Naive thymus-derived CD4-positive, alpha-beta T cell (primary cell): ENCODE data around the gene CAMKMT. TPM values are rescaled to one million over a fixed set of nuclear protein-coding genes. Genes with fewer than 3 reads are reported as not detected.

Source experiments
- ATAC-seq: fragments of 150-1000 bp; cut with Tn5 transposase; 2 replicates; pipeline ENCODE4 v1.10.0; 2021; ENCODE audit warnings: mild to moderate bottlenecking, moderate library complexity
- CTCF ChIA-PET: fragments of 350-600 bp; sonication (Branson Sonifier 250); formaldehyde crosslinking; loops from one replicate; lab custom pipeline; 2021; ENCODE audit warnings: antibody characterized with exemption; lab: Charles Lee
- POLR2A ChIA-PET: fragments of 350-600 bp; sonication (Branson Sonifier 250); formaldehyde crosslinking; loops from one replicate; lab custom pipeline; 2021; ENCODE audit warnings: antibody characterized with exemption, inconsistent platforms; lab: Charles Lee
- DNase-seq, 9 donors: peaks; one replicate each; pipeline versions ENCODE4 v3.0.0 to v3.0.0-alpha.2; 2020 to 2022; ENCODE audit warnings: mixed read lengths in 1 of 9
- H3K27ac ChIP-seq: one replicate; pipeline ENCODE4 v1.7.0; 2013; ENCODE audit warnings: mild to moderate bottlenecking, low read depth, low read length, moderate library complexity
- H3K27me3 ChIP-seq, 2 donors: one replicate each; pipeline ENCODE4 v1.7.0; 2013; ENCODE audit warnings: low read length in 2 of 2, mild to moderate bottlenecking in 2 of 2, moderate library complexity in 2 of 2; ENCODE audit not compliant: control insufficient read depth in 2 of 2, insufficient read depth in 2 of 2
- H3K36me3 ChIP-seq, 3 experiments: 1 replicate in 2 of 3; 2 replicates in 1 of 3; pipeline ENCODE4 v1.7.0; 2013; ENCODE audit warnings: low read length in 3 of 3, mild to moderate bottlenecking in 3 of 3, moderate library complexity in 1 of 3; ENCODE audit not compliant: insufficient read depth in 3 of 3, control insufficient read depth in 2 of 3
- H3K4me1 ChIP-seq, 2 donors: one replicate each; pipeline ENCODE4 v1.7.0; 2013; ENCODE audit warnings: low read length in 2 of 2, mild to moderate bottlenecking in 2 of 2, moderate library complexity in 1 of 2; ENCODE audit not compliant: control insufficient read depth in 2 of 2, insufficient read depth in 2 of 2
- H3K4me3 ChIP-seq: 2 replicates; pipeline ENCODE4 v1.7.0; 2013; ENCODE audit warnings: mild to moderate bottlenecking, low read length
- H3K9me3 ChIP-seq, 3 experiments: 1 replicate in 2 of 3; 2 replicates in 1 of 3; pipeline ENCODE4 v1.7.0; 2013; ENCODE audit warnings: low read length in 3 of 3; ENCODE audit not compliant: control insufficient read depth in 2 of 3
- H3K27ac Mint-ChIP-seq, 9 donors: one replicate each; pipeline ENCODE4 v1.8.0; 2020 to 2022; ENCODE audit warnings: mixed read lengths in 9 of 9, mild to moderate bottlenecking in 8 of 9, moderate library complexity in 5 of 9, inconsistent platforms in 2 of 9
- H3K27me3 Mint-ChIP-seq, 5 donors: one replicate each; pipeline ENCODE4 v1.8.0; 2021 to 2022; ENCODE audit warnings: mixed read lengths in 5 of 5, mild to moderate bottlenecking in 1 of 5
- H3K36me3 Mint-ChIP-seq, 5 donors: one replicate each; pipeline ENCODE4 v1.8.0; 2020 to 2022; ENCODE audit warnings: mixed read lengths in 5 of 5, mild to moderate bottlenecking in 3 of 5, inconsistent platforms in 1 of 5
- H3K4me1 Mint-ChIP-seq, 7 donors: one replicate each; pipeline ENCODE4 v1.8.0; 2020 to 2022; ENCODE audit warnings: mixed read lengths in 7 of 7, mild to moderate bottlenecking in 3 of 7, inconsistent platforms in 1 of 7
- H3K4me3 Mint-ChIP-seq, 10 donors: one replicate each; pipeline ENCODE4 v1.8.0; 2020 to 2022; ENCODE audit warnings: mild to moderate bottlenecking in 10 of 10, mixed read lengths in 10 of 10, moderate library complexity in 6 of 10, inconsistent platforms in 2 of 10
- H3K9me3 Mint-ChIP-seq, 11 donors: one replicate each; pipeline ENCODE4 v1.8.0; 2020 to 2022; ENCODE audit warnings: mixed read lengths in 11 of 11, mild to moderate bottlenecking in 4 of 11, inconsistent platforms in 1 of 11, moderate library complexity in 1 of 11
- intact Hi-C, 2 donors: fragments of 100-400 bp; cut with micrococcal nuclease; formaldehyde crosslinking; loops; one replicate each; pipeline ENCODE4 v1.15.1; 2023
- polyA plus RNA-seq, 2 donors: library from polyadenylated mRNA; unstranded; fragments of 300-500 nt; fragmentation: Illumina TruSeq; gene quantifications; one replicate each; pipeline ENCODE4 v1.2.3, GENCODE V29; 2021
- total RNA-seq, 6 experiments: library from RNA in 5 of 6; stranded (reverse) in 5 of 6; gene quantifications; 1 replicate in 5 of 6; 2 replicates in 1 of 6; pipeline ENCODE4 v1.2.3 and lab custom pipeline; 2021 to 2026

Gene CAMKMT
- total and polyA plus RNA-seq, 7 experiments from 2014 or later: 11.1 to 20.8 (median 17.7) TPM

DNA sequence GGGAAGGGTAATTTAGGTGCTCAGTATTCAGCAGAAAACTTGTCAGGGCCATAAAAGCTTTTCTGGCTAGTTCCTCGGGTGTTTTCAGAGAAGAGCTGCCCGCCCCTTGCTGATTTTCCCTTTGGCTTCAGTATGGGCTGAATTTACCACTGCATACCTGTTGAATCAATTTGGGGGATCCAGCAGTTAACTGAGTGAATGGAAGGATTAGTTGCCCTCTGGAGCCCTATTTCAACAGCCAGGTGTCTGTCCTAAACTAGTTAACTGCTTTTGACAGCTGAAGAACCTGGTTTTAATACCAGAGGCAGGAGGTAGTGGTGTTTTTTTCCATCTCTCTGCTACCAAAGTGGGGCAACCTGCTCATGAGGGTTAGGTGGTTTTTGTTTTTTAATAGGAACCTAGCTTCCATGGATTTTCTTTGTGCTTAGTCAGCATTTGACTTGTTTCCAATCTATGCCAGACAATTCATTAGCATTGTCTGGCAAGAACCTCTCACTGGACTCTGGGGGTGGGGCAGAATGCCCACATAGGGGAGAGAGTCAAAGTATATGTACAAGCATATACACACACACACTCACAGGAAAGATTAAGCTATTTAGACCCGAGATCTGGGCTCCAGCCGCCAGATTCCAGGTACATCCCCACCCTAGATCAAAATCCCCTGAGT, 413.2 kb downstream of the CAMKMT start:
- peaks cover 0 to 4% (median 0%) of the 10 kb centered on the region in 11 donors for H3K9me3 Mint-ChIP-seq
- H3K9me3 ChIP-seq: no peaks in the 10 kb centered on the region
- no peak for DNase-seq
- intact Hi-C loops: no loop called here
- H3K4me3 ChIP-seq: no peak overlapping the region
- no peak overlapping the region for H3K27ac ChIP-seq
- no peak overlapping the region for H3K27ac Mint-ChIP-seq
- ATAC-seq: no peak
- peaks cover 0 to 9% (median 0%) of the 10 kb centered on the region in 7 donors for H3K4me1 Mint-ChIP-seq
- H3K36me3 ChIP-seq: no peaks in the 10 kb centered on the region
- CTCF ChIA-PET: no interaction called here
- H3K4me1 ChIP-seq: no peaks in the 10 kb centered on the region
- H3K27me3 Mint-ChIP-seq: peaks cover 0 to 26% (median 0%) of the 10 kb centered on the region in 5 donors
- POLR2A ChIA-PET: no interaction called here
- peaks cover 0 to 48% (median 22%) of the 10 kb centered on the region in 5 donors for H3K36me3 Mint-ChIP-seq
- H3K4me3 Mint-ChIP-seq: no peak overlapping the region
- no peaks in the 10 kb centered on the region for H3K27me3 ChIP-seq

DNA sequence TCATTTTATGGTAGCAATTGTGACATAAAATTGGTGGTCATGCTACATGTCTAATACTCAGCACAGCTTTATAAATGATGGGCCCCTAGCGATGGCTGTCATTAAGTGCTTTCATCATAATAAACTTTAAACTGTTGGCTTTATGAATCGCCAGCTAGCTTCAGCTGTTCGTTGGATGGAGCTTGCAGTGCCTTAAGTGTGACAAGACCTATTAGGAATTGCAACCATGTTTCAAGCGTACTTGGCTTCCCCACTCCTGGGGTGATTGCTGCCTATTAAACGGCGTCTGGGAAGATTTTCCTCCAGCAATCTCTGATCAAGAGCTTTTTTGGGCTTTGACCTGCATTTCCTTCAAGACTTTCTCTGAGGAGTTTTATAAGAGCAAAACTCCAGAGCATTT, 415.3 kb downstream of the CAMKMT start:
- ATAC-seq: no peak
- peaks cover 0 to 9% (median 0%) of the 10 kb centered on the region in 7 donors for H3K4me1 Mint-ChIP-seq

DNA sequence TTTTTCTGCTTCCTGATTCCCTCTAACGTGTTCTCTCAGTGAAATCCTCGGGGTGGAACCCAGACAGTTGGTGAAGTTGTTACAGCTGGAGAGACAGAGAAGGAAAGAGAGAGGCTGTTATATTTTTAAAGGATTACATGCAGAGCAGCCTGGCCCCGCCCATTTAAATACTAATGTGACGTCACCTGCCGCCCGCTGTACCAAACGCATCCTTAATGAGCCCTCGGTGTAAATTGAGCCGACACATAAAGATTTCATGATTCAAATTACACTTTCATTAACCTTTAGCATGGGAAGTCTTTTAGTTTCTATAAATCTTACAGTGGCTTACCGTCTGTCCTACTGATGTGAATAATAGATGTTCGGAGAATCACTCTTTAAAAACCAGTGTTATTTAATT, 415.8 kb downstream of the CAMKMT start:
- intact Hi-C loops: no loop called here

More for the DNA sequence above, 415.3 kb downstream of the CAMKMT start:
- peaks cover 0 to 19% (median 0%) of the 10 kb centered on the region in 5 donors for H3K27me3 Mint-ChIP-seq
- no peak overlapping the region for H3K27ac Mint-ChIP-seq
- no peak overlapping the region for H3K4me3 ChIP-seq
- no peak overlapping the region for H3K27ac ChIP-seq
- no peaks in the 10 kb centered on the region for H3K27me3 ChIP-seq
- peaks cover 0 to 45% (median 17%) of the 10 kb centered on the region in 5 donors for H3K36me3 Mint-ChIP-seq
- DNase-seq: no peak
- POLR2A ChIA-PET: interaction anchor here (0.6 kb wide), 2 partner anchors 8 to 107 kb away, joined by 3 to 4 read pairs; no protein-coding TSS in a partner anchor
- H3K9me3 Mint-ChIP-seq: peaks cover 0 to 5% (median 0%) of the 10 kb centered on the region in 11 donors
- CTCF ChIA-PET: no interaction called here
- H3K36me3 ChIP-seq: no peaks in the 10 kb centered on the region
- H3K4me1 ChIP-seq: no peaks in the 10 kb centered on the region
- no peak overlapping the region for H3K4me3 Mint-ChIP-seq
- no peaks in the 10 kb centered on the region for H3K9me3 ChIP-seq
- intact Hi-C loops: no loop called here

DNA sequence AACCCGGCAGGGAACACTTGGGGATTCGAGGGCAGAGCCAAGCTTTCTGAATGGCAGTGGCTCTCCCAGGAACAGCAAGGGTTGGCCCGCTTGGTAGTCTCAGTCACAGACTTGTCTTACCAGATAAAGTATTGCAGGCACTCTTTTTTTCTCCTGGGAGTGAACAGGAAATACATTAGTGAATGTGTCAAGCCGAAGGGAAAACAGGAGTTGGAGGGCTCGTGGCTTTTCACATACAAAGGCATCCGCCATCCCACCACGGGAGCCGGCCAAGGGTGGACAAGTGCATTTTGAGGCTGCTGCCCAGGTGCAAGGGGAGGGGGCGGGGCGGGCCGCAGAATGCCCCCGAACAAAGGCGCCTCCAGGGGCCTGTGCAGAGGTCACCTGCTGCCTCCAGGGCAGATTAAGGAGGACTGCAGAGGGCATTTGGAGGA, 416.5 kb downstream of the CAMKMT start:
- Histone ChIP-seq H3K9me3 (no peaks in the 10 kb centered on the region), H3K36me3 (no peaks in the 10 kb centered on the region), H3K27me3 (no peaks in the 10 kb centered on the region), H3K27ac (no peak overlapping the region), H3K4me3 (no peak overlapping the region), H3K4me1 (no peaks in the 10 kb centered on the region)
- peaks cover 0 to 9% (median 0%) of the 10 kb centered on the region in 7 donors for H3K4me1 Mint-ChIP-seq
- peaks cover 0 to 12% (median 0%) of the 10 kb centered on the region in 5 donors for H3K27me3 Mint-ChIP-seq
- H3K9me3 Mint-ChIP-seq: peaks cover 0 to 10% (median 0%) of the 10 kb centered on the region in 11 donors
- intact Hi-C loops: no loop called here
- DNase-seq: no peak
- ATAC-seq: no peak
- POLR2A ChIA-PET: no interaction called here
- CTCF ChIA-PET: no interaction called here
- peaks cover 0 to 36% (median 9%) of the 10 kb centered on the region in 5 donors for H3K36me3 Mint-ChIP-seq
- H3K27ac Mint-ChIP-seq: no peak overlapping the region
- H3K4me3 Mint-ChIP-seq: no peak overlapping the region

More for the DNA sequence above, 415.8 kb downstream of the CAMKMT start:
- Mint-ChIP-seq H3K36me3 (peaks cover 0 to 40% (median 12%) of the 10 kb centered on the region in 5 donors), H3K9me3 (peaks cover 0 to 6% (median 0%) of the 10 kb centered on the region in 11 donors), H3K4me3 (peak overlapping the region in 1 of 10 donors; percentile 36), H3K4me1 (peaks cover 0 to 9% (median 0%) of the 10 kb centered on the region in 7 donors), H3K27me3 (peaks cover 0 to 14% (median 0%) of the 10 kb centered on the region in 5 donors), H3K27ac (no peak overlapping the region)
- Histone ChIP-seq H3K27ac (no peak overlapping the region), H3K9me3 (no peaks in the 10 kb centered on the region), H3K4me3 (no peak overlapping the region), H3K27me3 (no peaks in the 10 kb centered on the region), H3K4me1 (no peaks in the 10 kb centered on the region), H3K36me3 (no peaks in the 10 kb centered on the region)
- CTCF ChIA-PET: no interaction called here
- ATAC-seq (no peak), DNase-seq (no peak)
- POLR2A ChIA-PET: interaction anchor here (0.6 kb wide), 1 partner anchor 8 kb away, joined by 4 read pairs; no protein-coding TSS in a partner anchor

DNA sequence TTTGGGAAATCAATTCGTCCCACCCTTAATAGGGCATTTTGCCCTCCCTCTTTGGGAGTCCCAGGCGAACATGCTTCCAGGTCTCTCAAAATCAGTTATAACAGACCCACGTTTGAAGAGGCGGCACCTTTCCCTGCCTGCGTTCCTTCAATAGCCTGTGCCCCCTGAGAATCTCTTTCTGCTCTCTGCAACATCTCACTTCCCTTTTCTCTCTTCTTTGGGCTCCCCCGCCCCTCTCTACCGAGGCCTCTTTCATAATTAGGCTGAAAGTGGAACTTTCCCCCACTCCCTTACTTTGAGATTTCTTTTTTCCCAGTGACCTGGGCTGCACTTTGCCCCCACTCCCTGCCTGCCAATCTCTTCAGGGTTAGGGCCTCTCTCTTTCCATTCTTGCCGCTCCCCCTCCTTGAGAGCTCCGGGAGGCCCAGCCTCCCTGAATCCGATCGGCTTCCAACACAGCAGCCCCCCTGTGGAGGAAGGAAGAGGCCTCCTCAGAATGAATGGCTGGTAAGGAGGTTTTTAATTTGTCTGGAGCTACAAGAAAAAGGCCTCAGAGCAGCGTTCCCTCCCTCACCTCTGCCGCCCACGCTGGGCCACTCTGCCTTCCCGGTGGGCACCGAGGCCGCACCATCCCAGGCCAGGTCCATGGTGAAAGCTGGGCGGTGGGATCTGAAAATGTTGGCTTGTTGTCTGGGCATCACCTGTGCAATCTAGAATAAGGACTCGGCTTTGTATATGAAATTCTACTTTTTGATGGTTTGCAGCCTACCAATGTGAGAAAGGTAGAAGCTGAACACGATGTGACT, 417.1 kb downstream of the CAMKMT start:
- H3K27me3 ChIP-seq: no peaks in the 10 kb centered on the region
- H3K27ac Mint-ChIP-seq: no peak overlapping the region
- H3K27me3 Mint-ChIP-seq: peaks cover 0 to 12% (median 0%) of the 10 kb centered on the region in 5 donors
- H3K27ac ChIP-seq: no peak overlapping the region
- DNase-seq (no peak), ATAC-seq (peak; percentile 80)
- peaks cover 0 to 10% (median 0%) of the 10 kb centered on the region in 11 donors for H3K9me3 Mint-ChIP-seq
- H3K9me3 ChIP-seq: no peaks in the 10 kb centered on the region
- intact Hi-C loops: no loop called here
- no peak overlapping the region for H3K4me3 ChIP-seq
- H3K4me3 Mint-ChIP-seq: no peak overlapping the region
- H3K36me3 ChIP-seq: no peaks in the 10 kb centered on the region
- H3K4me1 Mint-ChIP-seq: peaks cover 0 to 9% (median 0%) of the 10 kb centered on the region in 7 donors
- peaks cover 0 to 33% (median 9%) of the 10 kb centered on the region in 5 donors for H3K36me3 Mint-ChIP-seq
- ChIA-PET POLR2A (no interaction called here), CTCF (no interaction called here)
- no peaks in the 10 kb centered on the region for H3K4me1 ChIP-seq

DNA sequence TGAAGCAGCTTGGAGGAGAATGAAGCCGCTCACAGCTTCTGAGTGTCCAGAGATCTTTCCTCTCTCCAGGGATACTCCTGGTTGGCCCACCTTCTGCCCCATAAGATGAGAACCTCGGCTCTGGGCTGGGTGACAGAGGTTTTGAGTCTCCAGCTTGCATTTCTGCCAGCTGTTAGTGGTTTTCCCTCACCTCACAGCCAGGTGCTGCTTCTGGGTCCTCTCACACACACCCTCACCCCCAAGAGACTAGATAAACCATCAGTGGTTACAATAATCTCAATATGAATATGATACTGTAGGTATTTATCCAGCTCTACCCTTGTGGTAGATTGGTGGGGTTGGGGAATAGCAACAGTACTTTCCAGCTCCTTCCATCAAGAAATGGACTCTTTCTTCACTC, 418.0 kb downstream of the CAMKMT start:
- Mint-ChIP-seq H3K4me1 (peaks cover 0 to 9% (median 0%) of the 10 kb centered on the region in 7 donors), H3K9me3 (peaks cover 0 to 10% (median 0%) of the 10 kb centered on the region in 11 donors), H3K27ac (no peak overlapping the region), H3K36me3 (peaks cover 0 to 33% (median 9%) of the 10 kb centered on the region in 5 donors), H3K4me3 (no peak overlapping the region), H3K27me3 (peaks cover 0 to 12% (median 0%) of the 10 kb centered on the region in 5 donors)
- ATAC-seq: no peak
- no peak for DNase-seq
- Histone ChIP-seq H3K9me3 (no peaks in the 10 kb centered on the region), H3K27ac (no peak overlapping the region), H3K36me3 (no peaks in the 10 kb centered on the region), H3K27me3 (no peaks in the 10 kb centered on the region), H3K4me3 (no peak overlapping the region), H3K4me1 (no peaks in the 10 kb centered on the region)
- intact Hi-C loops: no loop called here
- POLR2A ChIA-PET: no interaction called here
- CTCF ChIA-PET: no interaction called here
